IPS DF 4.7 (cell line): ENCODE data around the gene KCNJ9.
"Not testable (repeated sequence)": the region's sequence is repeated elsewhere in the genome, so short reads cannot be mapped to it uniquely, and the experiment has no call there.

Source experiments
- DNase-seq: peaks from one replicate; pipeline ENCODE4 v3.0.0-alpha.2; 2013; ENCODE audit warnings: low spot score; ENCODE audit errors: extremely low read depth

The KCNJ9 gene

GRCh38 chr1:160125746-160126145 is 44.4 kb downstream of the KCNJ9 start:
- no peak for DNase-seq

- DNase-seq: not testable (repeated sequence)
Measured at GRCh38 chr1:160126342-160126741, 45.0 kb downstream of the KCNJ9 start.

GRCh38 chr1:160127381-160127780 is 46.0 kb downstream of the KCNJ9 start:
- no peak for DNase-seq

- no peak for DNase-seq
Measured at GRCh38 chr1:160127865-160128523, 46.7 kb downstream of the KCNJ9 start.

GRCh38 chr1:160128636-160129035 is 47.3 kb downstream of the KCNJ9 start:
- DNase-seq: no peak

GRCh38 chr1:160129046-160129445 is 47.7 kb downstream of the KCNJ9 start:
- DNase-seq: no peak

GRCh38 chr1:160129558-160129957 is 48.2 kb downstream of the KCNJ9 start:
- DNase-seq: no peak

- no peak for DNase-seq
Measured at GRCh38 chr1:160129966-160130365, 48.6 kb downstream of the KCNJ9 start.

- DNase-seq: no peak
Measured at GRCh38 chr1:160130486-160130885, 49.1 kb downstream of the KCNJ9 start.

GRCh38 chr1:160130939-160131338 is 49.6 kb downstream of the KCNJ9 start:
- no peak for DNase-seq

- no peak for DNase-seq
Measured at GRCh38 chr1:160131803-160132565, 50.6 kb downstream of the KCNJ9 start.

GRCh38 chr1:160133990-160134770 is 52.8 kb downstream of the KCNJ9 start:
- DNase-seq: no peak

GRCh38 chr1:160134791-160135572 is 53.6 kb downstream of the KCNJ9 start:
- no peak for DNase-seq

GRCh38 chr1:160136121-160136925 is 55.0 kb downstream of the KCNJ9 start:
- DNase-seq: no peak

GRCh38 chr1:160136926-160137200 is 55.5 kb downstream of the KCNJ9 start:
- no peak for DNase-seq

GRCh38 chr1:160137216-160137862 is 56.0 kb downstream of the KCNJ9 start:
- no peak for DNase-seq

- no peak for DNase-seq
Measured at GRCh38 chr1:160139840-160140239, 58.5 kb downstream of the KCNJ9 start.
